Peyer's patch (tissue), 4 donors: ENCODE data around the gene CAPZA2. TPM values are rescaled to one million over a fixed set of nuclear protein-coding genes. Genes with fewer than 3 reads are reported as not detected.

ENCODE experiments used
- DNase-seq, 3 donors: peaks; one replicate each; pipeline ENCODE4 v3.0.0-alpha.2; 2017 to 2019
- H3K27ac ChIP-seq, 4 donors: fragments of 200-600 bp; sonication (generic); one replicate each; pipeline ENCODE4 v1.5.1; 2016 to 2019
- H3K27me3 ChIP-seq, 2 donors: fragments of 200-600 bp; sonication (generic); one replicate each; pipeline ENCODE4 v1.5.1; 2019
- H3K36me3 ChIP-seq, 3 donors: fragments of 200-600 bp; sonication (generic); one replicate each; pipeline ENCODE4 v1.5.1; 2016 to 2019
- H3K4me1 ChIP-seq, 4 donors: fragments of 200-600 bp; sonication (generic); one replicate each; pipeline ENCODE4 v1.5.1; 2016 to 2019
- H3K4me3 ChIP-seq, 4 donors: fragments of 200-600 bp; sonication (generic); 1 replicate in 3 of 4; 2 replicates in 1 of 4; pipeline ENCODE4 v1.5.1; 2016 to 2019; ENCODE audit warnings: mild to moderate bottlenecking in 1 of 4
- H3K9me3 ChIP-seq, 4 donors: fragments of 200-600 bp; sonication (generic); one replicate each; pipeline ENCODE4 v1.5.1; 2016 to 2019; ENCODE audit warnings: mild to moderate bottlenecking in 1 of 4
- POLR2A ChIP-seq, 2 donors: fragments of 450-650 bp; IDR thresholded peaks; one replicate each; pipeline ENCODE4 v1.5.1; 2017; ENCODE audit warnings: antibody characterized with exemption in 2 of 2, mild to moderate bottlenecking in 2 of 2, moderate library complexity in 2 of 2
- total RNA-seq, 4 donors: library from RNA; depleted of rRNA; stranded (reverse); fragments of >200 nt; gene quantifications; one replicate each; pipeline ENCODE4 v1.1.0, GENCODE V29; 2016
- TF ChIP-seq, protein P1 (sequence below), 6 experiments: fragments of 450-650 bp in 4 of 6; fragments of 200-600 bp in 2 of 6; sonication (generic) in 1 of 6; IDR thresholded peaks; one replicate each; pipeline ENCODE4 v1.5.1; 2017 to 2019; ENCODE audit warnings: antibody characterized with exemption in 6 of 6, mild to moderate bottlenecking in 3 of 6, moderate library complexity in 1 of 6

Gene CAPZA2
- total RNA-seq, 4 donors from 2014 or later = 53.1 to 133 (median 97.2) TPM

DNA sequence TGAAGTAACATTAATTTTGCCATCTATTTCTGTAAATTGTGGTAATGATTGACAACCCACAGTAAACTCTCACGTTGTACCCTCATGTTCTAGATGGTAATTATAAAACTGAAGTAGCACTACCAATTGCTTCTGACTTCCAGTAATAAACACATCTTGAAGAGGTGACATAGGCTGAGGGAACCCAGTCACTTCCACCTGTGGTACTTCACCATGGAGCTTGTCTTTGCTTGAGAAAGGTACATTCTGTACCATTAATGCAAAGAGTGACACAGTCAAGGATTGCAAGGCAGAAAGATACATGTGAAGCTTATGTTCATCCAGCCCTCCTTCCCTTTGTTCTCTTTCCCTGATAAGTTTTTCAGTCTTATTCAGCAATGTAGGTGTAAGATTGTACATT lies 11.2 kb downstream of the CAPZA2 start:
- H3K4me1 ChIP-seq = peaks cover 0 to 78% (median 4%) of the 10 kb centered on the region in 4 donors
- H3K36me3 ChIP-seq = no peaks in the 10 kb centered on the region
- H3K27me3 ChIP-seq = no peaks in the 10 kb centered on the region
- no peak for TF ChIP-seq POLR2A (IDR thresholded peaks at IDR 0.05)
- TF ChIP-seq, protein P1, sequence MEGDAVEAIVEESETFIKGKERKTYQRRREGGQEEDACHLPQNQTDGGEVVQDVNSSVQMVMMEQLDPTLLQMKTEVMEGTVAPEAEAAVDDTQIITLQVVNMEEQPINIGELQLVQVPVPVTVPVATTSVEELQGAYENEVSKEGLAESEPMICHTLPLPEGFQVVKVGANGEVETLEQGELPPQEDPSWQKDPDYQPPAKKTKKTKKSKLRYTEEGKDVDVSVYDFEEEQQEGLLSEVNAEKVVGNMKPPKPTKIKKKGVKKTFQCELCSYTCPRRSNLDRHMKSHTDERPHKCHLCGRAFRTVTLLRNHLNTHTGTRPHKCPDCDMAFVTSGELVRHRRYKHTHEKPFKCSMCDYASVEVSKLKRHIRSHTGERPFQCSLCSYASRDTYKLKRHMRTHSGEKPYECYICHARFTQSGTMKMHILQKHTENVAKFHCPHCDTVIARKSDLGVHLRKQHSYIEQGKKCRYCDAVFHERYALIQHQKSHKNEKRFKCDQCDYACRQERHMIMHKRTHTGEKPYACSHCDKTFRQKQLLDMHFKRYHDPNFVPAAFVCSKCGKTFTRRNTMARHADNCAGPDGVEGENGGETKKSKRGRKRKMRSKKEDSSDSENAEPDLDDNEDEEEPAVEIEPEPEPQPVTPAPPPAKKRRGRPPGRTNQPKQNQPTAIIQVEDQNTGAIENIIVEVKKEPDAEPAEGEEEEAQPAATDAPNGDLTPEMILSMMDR (IDR thresholded peaks at IDR 0.05) = no peak
- H3K4me3 ChIP-seq = no peak overlapping the region
- H3K27ac ChIP-seq = peak overlapping the region in 1 of 4 donors; percentile 30
- no peaks in the 10 kb centered on the region for H3K9me3 ChIP-seq
- DNase-seq = no peak

GRCh38 chr7:116876664-116877442 lies 14.5 kb downstream of the CAPZA2 start:
- TF ChIP-seq, protein P1 (IDR thresholded peaks at IDR 0.05) = peak in 1 of 6 experiments; percentile 24
- TF ChIP-seq POLR2A (IDR thresholded peaks at IDR 0.05) = no peak
- Histone ChIP-seq H3K36me3 (no peaks in the 10 kb centered on the region), H3K27me3 (no peaks in the 10 kb centered on the region), H3K4me3 (no peak overlapping the region), H3K27ac (peak overlapping the region in 1 of 4 donors; percentile 34), H3K4me1 (peaks cover 0 to 48% (median 1%) of the 10 kb centered on the region in 4 donors), H3K9me3 (no peaks in the 10 kb centered on the region)
- DNase-seq = peak in 2 of 3 donors; percentile 64 to 75

DNA sequence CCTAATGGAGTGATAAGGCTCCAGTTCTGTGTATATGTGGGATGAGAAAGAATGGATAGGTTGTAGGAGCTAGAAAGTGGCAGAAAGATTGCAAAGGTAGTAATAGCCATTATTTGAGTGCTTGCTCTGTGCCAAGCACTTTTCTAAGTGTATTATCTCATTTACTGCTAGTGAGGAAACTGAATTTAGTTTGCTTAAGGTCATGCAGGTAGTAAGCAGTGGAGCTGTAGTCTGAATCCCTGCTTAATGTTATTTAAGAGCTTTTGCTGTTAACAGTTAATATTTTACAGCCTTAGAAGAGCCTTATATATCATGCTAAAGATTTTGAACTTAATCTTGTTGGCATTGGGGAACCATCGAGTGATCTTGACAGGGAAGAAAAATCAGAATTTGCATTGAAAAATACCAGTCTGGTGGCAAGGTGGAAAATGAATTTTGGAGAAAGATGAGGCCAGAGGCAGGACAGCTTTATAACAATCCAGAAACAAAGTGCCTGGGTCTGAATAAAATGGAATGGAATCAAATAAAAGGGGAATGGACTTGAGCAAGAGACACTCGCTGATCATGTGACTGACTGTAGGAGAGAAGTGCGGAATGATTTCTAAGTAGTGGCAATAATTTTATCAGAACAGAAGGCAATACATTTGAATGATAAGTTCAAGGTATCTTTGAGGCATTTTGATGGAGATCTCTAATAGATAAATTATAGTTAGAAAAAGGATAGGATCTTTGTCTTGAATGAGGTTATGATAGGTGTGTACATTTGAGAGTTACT lies 15.2 kb downstream of the CAPZA2 start:
- Histone ChIP-seq H3K27ac (peak overlapping the region in 1 of 4 donors; percentile 34), H3K4me1 (peaks cover 0 to 40% (median 0%) of the 10 kb centered on the region in 4 donors), H3K27me3 (no peaks in the 10 kb centered on the region), H3K36me3 (no peaks in the 10 kb centered on the region), H3K4me3 (no peak overlapping the region), H3K9me3 (no peaks in the 10 kb centered on the region)
- no peak for TF ChIP-seq POLR2A (IDR thresholded peaks at IDR 0.05)
- TF ChIP-seq, protein P1 (IDR thresholded peaks at IDR 0.05) = no peak
- no peak for DNase-seq

DNA sequence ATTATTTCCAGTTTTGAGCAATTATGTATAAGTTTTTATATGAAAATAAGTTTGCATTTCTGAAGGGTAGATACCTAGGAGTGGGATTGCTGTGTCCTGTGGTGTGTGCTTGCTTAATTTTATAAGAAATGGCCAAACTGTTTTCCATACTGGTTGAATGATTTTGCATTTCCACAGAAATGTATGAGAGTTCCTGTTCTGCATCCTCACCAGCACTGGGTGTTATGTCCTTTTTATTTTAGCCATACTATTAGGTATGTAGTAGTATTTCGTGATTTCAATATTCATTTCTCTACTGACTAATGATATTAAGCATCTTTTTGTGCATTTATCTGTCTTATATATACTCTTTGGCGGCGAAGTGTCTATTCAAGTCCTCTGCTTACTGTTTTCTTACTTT lies 22.3 kb downstream of the CAPZA2 start:
- no peak for TF ChIP-seq POLR2A (IDR thresholded peaks at IDR 0.05)
- TF ChIP-seq, protein P1 (IDR thresholded peaks at IDR 0.05) = no peak
- peaks cover 0 to 15% (median 1%) of the 10 kb centered on the region in 4 donors for H3K4me1 ChIP-seq
- peaks cover 0 to 13% (median 0%) of the 10 kb centered on the region in 3 donors for H3K36me3 ChIP-seq
- H3K9me3 ChIP-seq = no peaks in the 10 kb centered on the region
- H3K27me3 ChIP-seq = no peaks in the 10 kb centered on the region
- H3K27ac ChIP-seq = no peak overlapping the region
- H3K4me3 ChIP-seq = no peak overlapping the region
- no peak for DNase-seq

DNA sequence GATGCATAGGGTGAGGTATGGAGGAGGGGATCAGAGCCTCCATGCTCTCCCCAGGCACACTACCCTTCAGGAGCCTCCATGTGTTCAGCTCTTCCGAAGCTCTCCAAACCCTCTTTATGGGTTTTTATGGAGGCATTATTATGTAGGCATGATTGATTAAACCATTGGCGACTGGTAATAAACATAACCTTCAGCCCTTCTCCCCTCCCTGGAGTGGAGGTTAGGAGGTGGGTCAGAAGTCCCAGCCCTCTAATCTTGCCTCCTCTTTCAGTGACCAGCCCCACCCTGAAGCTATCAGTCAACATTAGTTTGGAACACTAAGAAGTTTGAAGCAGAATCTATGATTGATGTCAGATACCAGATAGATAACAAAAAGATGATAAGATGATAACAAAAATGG lies 23.3 kb downstream of the CAPZA2 start:
- no peak for DNase-seq
- Histone ChIP-seq H3K4me3 (no peak overlapping the region), H3K4me1 (peaks cover 0 to 15% (median 1%) of the 10 kb centered on the region in 4 donors), H3K27ac (no peak overlapping the region), H3K27me3 (no peaks in the 10 kb centered on the region), H3K36me3 (peaks cover 0 to 17% (median 0%) of the 10 kb centered on the region in 3 donors), H3K9me3 (no peaks in the 10 kb centered on the region)
- TF ChIP-seq POLR2A (IDR thresholded peaks at IDR 0.05) = no peak
- TF ChIP-seq, protein P1 (IDR thresholded peaks at IDR 0.05) = no peak
